BLaER1 treated with 17β-estradiol and CSF1 and Interleukin-3, amounts not matched to agents 10 nM and 100 nM (cell line): ENCODE measurements around the gene CHCHD6.

Experiments used
- H3K27ac ChIP-seq, 11 experiments: shearing (Covaris generic); formaldehyde crosslinking; 2 replicates each; pipeline ENCODE4 v1.8.1; 2022
- H3K27me3 ChIP-seq, 11 experiments: shearing (Covaris generic); formaldehyde crosslinking; 2 replicates each; pipeline ENCODE4 v1.8.1; 2022
- H3K36me3 ChIP-seq, 11 experiments: shearing (Covaris generic); formaldehyde crosslinking; 2 replicates each; pipeline ENCODE4 v1.8.1; 2022
- H3K4me1 ChIP-seq, 10 experiments: shearing (Covaris generic); formaldehyde crosslinking; 2 replicates each; pipeline ENCODE4 v1.8.1; 2022
- H3K4me2 ChIP-seq, 11 experiments: shearing (Covaris generic); formaldehyde crosslinking; 2 replicates each; pipeline ENCODE4 v1.8.1; 2022
- H3K4me3 ChIP-seq, 10 experiments: shearing (Covaris generic); formaldehyde crosslinking; 2 replicates each; pipeline ENCODE4 v1.8.1; 2022
- H3K9ac ChIP-seq, 11 experiments: shearing (Covaris generic); formaldehyde crosslinking; 2 replicates each; pipeline ENCODE4 v1.8.1; 2022
- H3K9me3 ChIP-seq, 11 experiments: shearing (Covaris generic); formaldehyde crosslinking; replicated peaks in 1 of 11; 2 replicates each; pipeline ENCODE4 v1.8.1; 2022
- H4K20me1 ChIP-seq, 11 experiments: shearing (Covaris generic); formaldehyde crosslinking; 2 replicates each; pipeline ENCODE4 v1.8.1; 2022
- Cebpa-rat ChIP-seq, 11 experiments: shearing (Covaris generic); IDR thresholded peaks; 2 replicates each; pipeline ENCODE4 v1.8.1; 2022

CHCHD6 gene

DNA sequence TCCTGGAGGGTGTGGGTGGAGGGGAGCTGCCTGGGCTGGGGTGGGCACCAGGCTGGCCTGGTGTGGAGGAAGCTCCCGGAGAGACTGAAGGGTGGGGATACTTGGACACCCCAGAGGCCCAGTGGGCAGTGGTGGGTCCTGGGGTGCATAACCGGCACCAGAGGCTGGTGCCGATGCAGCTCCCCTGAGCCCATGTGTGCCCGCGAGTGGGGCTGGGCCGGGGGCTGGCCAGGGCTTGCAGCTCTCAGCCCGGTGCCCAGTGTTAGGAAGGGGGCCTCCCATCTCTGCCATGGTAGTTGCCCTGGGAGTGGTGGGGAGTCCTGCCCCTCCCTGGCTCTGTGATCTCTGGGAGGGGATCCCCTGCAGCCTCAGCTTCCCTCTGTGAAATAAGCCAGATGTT, 288.2 kb downstream of the CHCHD6 start:
- H3K36me3 ChIP-seq: peaks cover 0 to 73% (median 0%) of the 10 kb centered on the region in 11 experiments; a peak in 8 of 22 replicates
- peak overlapping the region in 8 of 11 experiments; percentile 85 to 100 (median 94); a peak in 10 of 22 replicates for H3K4me2 ChIP-seq
- peaks cover 24 to 72% (median 54%) of the 10 kb centered on the region in 10 experiments for H3K4me1 ChIP-seq
- TF ChIP-seq Cebpa-rat (IDR thresholded peaks at IDR 0.05): no peak
- no peak overlapping the region for H3K4me3 ChIP-seq
- H3K9ac ChIP-seq: peak overlapping the region in 1 of 11 experiments; percentile 34; a peak in 1 of 22 replicates
- H4K20me1 ChIP-seq: peaks cover 55 to 100% (median 100%) of the 10 kb centered on the region in 11 experiments
- no peaks in the 10 kb centered on the region for H3K9me3 ChIP-seq
- H3K27me3 ChIP-seq: peaks cover 0 to 28% (median 0%) of the 10 kb centered on the region in 11 experiments; a peak in 7 of 22 replicates
- H3K27ac ChIP-seq: no peak overlapping the region

DNA sequence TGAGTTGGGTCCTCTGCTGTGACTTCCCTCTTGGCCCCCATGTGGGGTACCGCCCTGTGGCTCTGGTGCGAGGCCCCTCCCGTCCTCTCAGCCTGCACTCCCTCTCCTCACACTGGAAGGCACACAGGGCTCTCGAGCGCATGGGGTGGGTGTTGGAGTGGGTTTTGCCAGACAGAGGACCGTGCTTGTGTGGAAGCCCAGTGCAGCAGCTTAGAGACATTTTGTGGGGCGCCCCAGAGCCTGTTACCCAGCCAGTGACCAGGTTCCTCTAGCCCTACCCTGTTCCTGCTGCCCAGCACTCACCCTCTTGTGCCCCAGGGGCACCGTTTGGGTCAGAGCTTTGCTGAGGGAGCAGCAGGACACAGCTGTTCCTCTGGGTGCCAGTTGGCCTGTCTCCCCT, 288.7 kb downstream of the CHCHD6 start:
- Histone ChIP-seq H3K4me2 (peak overlapping the region in 9 of 11 experiments; percentile 71 to 100 (median 94); a peak in 16 of 22 replicates), H3K9me3 (no peaks in the 10 kb centered on the region), H4K20me1 (peaks cover 58 to 100% (median 100%) of the 10 kb centered on the region in 11 experiments), H3K36me3 (peaks cover 0 to 78% (median 0%) of the 10 kb centered on the region in 11 experiments; a peak in 8 of 22 replicates), H3K4me1 (peaks cover 24 to 77% (median 59%) of the 10 kb centered on the region in 10 experiments), H3K27me3 (peaks cover 0 to 28% (median 0%) of the 10 kb centered on the region in 11 experiments; a peak in 7 of 22 replicates), H3K27ac (no peak overlapping the region), H3K4me3 (no peak overlapping the region), H3K9ac (0 out of 22 replicates have a peak overlapping the region, but pooled peaks of 1 of the 11 experiments have one; percentile 68)
- no peak for TF ChIP-seq Cebpa-rat (IDR thresholded peaks at IDR 0.05)

DNA sequence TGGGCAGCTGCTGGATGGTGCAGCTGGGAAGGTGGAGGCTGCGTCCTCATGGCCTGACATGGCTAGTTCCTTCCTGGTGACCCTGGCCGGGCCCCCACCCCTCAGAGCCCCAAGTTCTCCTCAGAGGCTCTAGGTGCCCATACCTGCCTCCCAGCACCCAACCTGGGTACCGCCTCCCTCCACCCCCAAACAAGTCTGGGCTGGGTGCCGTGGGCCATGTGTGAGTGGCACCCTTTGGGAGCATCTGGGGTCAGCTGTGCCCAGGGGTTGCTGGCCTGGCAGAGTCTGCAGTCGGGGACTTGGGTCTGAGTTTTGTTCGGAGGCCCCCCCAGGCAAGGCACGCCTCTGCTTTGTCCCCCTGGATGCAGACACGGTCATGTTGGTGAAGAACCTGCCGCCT, 289.4 kb downstream of the CHCHD6 start:
- H3K27ac ChIP-seq: no peak overlapping the region
- H3K27me3 ChIP-seq: peaks cover 0 to 28% (median 0%) of the 10 kb centered on the region in 11 experiments; a peak in 7 of 22 replicates
- H4K20me1 ChIP-seq: peaks cover 58 to 100% (median 100%) of the 10 kb centered on the region in 11 experiments
- peaks cover 0 to 80% (median 0%) of the 10 kb centered on the region in 11 experiments; a peak in 8 of 22 replicates for H3K36me3 ChIP-seq
- peaks cover 24 to 84% (median 66%) of the 10 kb centered on the region in 10 experiments for H3K4me1 ChIP-seq
- H3K4me2 ChIP-seq: peak overlapping the region in 9 of 11 experiments; percentile 71 to 100 (median 94); a peak in 18 of 22 replicates
- H3K9ac ChIP-seq: peak overlapping the region in 2 of 11 experiments; percentile 55 to 68; a peak in 3 of 22 replicates
- TF ChIP-seq Cebpa-rat (IDR thresholded peaks at IDR 0.05): no peak
- no peak overlapping the region for H3K4me3 ChIP-seq
- no peaks in the 10 kb centered on the region for H3K9me3 ChIP-seq

DNA sequence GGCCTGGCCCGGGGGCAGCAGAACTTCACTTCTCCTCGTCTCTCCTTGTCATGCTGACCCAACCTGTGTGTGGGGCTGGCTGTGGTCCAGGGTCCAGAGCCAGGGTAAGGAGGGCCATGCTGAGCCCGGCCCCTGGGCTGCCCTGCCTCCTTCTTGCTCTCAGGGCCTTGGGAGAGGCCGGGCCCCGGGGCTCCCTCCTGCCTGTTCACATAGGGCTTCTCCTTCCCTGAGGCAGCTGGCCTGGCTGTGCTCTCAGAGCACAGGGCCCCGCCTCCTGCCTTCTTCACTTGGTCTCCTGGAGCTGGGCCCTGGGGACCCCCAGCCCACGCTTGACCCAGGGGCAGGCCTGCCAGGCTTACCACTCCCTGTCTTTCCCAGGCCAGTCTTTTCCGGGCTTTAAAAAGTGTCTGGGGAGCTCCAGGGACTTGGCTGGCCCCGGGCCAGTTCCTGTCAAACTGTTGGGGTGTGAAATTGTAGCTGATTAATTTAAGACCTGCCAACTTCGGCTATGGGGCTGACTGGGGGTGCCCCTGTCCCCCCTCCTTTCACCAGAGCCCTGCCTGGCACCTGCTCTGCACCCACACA, 290.7 kb downstream of the CHCHD6 start:
- H3K27ac ChIP-seq: peak overlapping the region in 2 of 11 experiments; percentile 9 to 17; a peak in 1 of 22 replicates
- H3K4me3 ChIP-seq: peak overlapping the region in 3 of 10 experiments; percentile 23 to 34 (median 29); a peak in 3 of 20 replicates
- H3K9ac ChIP-seq: peak overlapping the region in 8 of 11 experiments; percentile 39 to 68 (median 46); a peak in 12 of 22 replicates
- H3K9me3 ChIP-seq: no peaks in the 10 kb centered on the region
- H3K4me2 ChIP-seq: peak overlapping the region; percentile 46 to 100 (median 93)
- peaks cover 24 to 87% (median 70%) of the 10 kb centered on the region in 10 experiments for H3K4me1 ChIP-seq
- TF ChIP-seq Cebpa-rat (IDR thresholded peaks at IDR 0.05): no peak
- peaks cover 0 to 67% (median 0%) of the 10 kb centered on the region in 11 experiments; a peak in 7 of 22 replicates for H3K36me3 ChIP-seq
- peaks cover 0 to 28% (median 0%) of the 10 kb centered on the region in 11 experiments; a peak in 7 of 22 replicates for H3K27me3 ChIP-seq
- peaks cover 68 to 100% (median 100%) of the 10 kb centered on the region in 11 experiments for H4K20me1 ChIP-seq

DNA sequence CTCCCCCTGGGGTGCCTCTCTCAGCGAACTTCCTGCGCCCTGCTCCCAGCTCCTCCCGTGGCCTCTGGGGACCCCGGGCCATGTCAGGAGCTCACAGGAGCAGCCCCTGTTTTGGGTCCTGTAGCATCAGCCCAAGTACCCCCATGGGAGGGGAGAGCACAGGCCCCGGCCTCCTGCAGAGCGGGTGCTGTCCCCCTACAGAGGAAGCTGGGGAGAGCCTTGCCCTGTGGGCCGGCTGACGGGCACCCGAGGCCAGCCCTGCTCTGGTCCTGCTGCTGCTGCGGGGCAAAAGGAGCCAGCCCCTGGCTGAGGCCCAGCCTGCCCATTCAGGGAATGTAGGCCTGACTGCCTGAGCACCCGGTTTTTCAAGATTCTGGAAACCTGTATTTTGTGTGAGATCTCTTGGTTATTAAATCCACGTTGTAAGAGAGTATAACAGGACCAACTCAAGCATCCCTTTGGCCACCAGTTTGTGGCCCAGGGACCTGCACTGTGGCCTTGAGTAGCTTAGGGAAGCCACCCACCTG, 291.3 kb downstream of the CHCHD6 start:
- Histone ChIP-seq H3K36me3 (peaks cover 0 to 61% (median 0%) of the 10 kb centered on the region in 11 experiments; a peak in 4 of 22 replicates), H3K4me3 (0 out of 20 replicates have a peak overlapping the region, but pooled peaks of 1 of the 10 experiments have one; percentile 29), H3K4me1 (peaks cover 24 to 84% (median 69%) of the 10 kb centered on the region in 10 experiments), H4K20me1 (peaks cover 69 to 100% (median 98%) of the 10 kb centered on the region in 11 experiments), H3K9ac (peak overlapping the region in 5 of 11 experiments; percentile 21 to 68 (median 41); a peak in 4 of 22 replicates), H3K4me2 (peak overlapping the region; percentile 46 to 100 (median 93)), H3K9me3 (no peaks in the 10 kb centered on the region), H3K27me3 (peaks cover 0 to 28% (median 0%) of the 10 kb centered on the region in 11 experiments; a peak in 7 of 22 replicates), H3K27ac (0 out of 22 replicates have a peak overlapping the region, but pooled peaks of 1 of the 11 experiments have one; percentile 13)
- TF ChIP-seq Cebpa-rat (IDR thresholded peaks at IDR 0.05): no peak

DNA sequence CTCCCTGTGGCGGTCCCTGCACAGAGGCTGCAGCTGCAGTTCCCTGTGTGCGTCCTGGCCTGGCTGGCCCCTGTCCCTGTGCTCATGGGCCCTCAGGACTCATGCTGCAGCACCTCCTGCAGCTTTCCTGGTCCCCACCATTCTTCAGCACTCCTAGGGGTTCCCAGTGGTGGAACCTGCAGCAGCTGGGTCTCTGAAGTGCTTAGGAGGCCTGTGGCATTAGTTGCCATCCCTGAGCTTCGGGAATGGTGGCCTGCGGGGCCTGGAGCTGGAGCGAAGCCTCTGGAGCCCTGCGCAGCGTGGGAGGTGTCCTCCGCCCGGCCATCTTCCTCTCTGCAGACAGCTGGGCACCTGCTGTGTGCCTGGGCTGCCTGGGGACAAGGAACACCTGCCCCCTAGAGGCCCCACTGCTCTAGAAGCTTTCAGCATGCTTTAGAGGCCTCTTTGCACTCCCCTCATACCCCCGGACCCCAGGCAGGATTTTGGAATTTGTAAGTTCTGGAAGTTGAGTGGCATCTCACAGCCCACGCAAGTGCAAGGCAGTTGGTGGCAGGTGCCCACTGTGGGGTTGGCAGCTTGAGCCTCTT, 292.0 kb downstream of the CHCHD6 start:
- no peak overlapping the region for H3K9ac ChIP-seq
- H3K9me3 ChIP-seq: no peaks in the 10 kb centered on the region
- H3K27me3 ChIP-seq: peaks cover 0 to 28% (median 0%) of the 10 kb centered on the region in 11 experiments; a peak in 7 of 22 replicates
- no peak overlapping the region for H3K27ac ChIP-seq
- no peak for TF ChIP-seq Cebpa-rat (IDR thresholded peaks at IDR 0.05)
- peak overlapping the region in 10 of 11 experiments; percentile 15 to 100 (median 94); a peak in 18 of 22 replicates for H3K4me2 ChIP-seq
- peaks cover 24 to 77% (median 67%) of the 10 kb centered on the region in 10 experiments for H3K4me1 ChIP-seq
- H3K36me3 ChIP-seq: peaks cover 0 to 54% (median 0%) of the 10 kb centered on the region in 11 experiments; a peak in 3 of 22 replicates
- H4K20me1 ChIP-seq: peaks cover 76 to 100% (median 98%) of the 10 kb centered on the region in 11 experiments
- H3K4me3 ChIP-seq: no peak overlapping the region

DNA sequence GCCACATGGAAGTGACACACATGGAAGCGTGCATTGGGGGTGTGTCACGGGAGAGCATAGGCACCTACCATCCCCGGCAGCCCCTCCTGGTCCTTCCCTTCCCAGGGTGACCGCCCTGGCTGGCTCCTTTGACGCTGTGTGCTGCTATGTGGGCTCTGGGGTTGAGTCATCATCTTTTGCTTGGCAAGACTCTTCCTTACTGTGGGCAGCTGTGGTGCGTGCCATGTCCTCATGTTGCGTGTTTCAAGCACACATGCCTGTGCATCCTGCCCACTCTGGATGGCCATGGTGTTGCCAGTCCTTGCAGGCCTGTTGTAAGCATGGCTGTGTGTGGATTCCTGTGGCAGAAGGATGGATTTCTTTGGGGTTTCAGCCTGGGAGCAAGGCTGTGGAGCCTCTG, 292.9 kb downstream of the CHCHD6 start:
- Histone ChIP-seq H3K4me2 (peak overlapping the region in 8 of 11 experiments; percentile 85 to 100 (median 94); a peak in 11 of 22 replicates), H3K9ac (no peak overlapping the region), H3K36me3 (peaks cover 0 to 45% (median 0%) of the 10 kb centered on the region in 11 experiments; a peak in 3 of 22 replicates), H3K4me1 (peaks cover 24 to 76% (median 69%) of the 10 kb centered on the region in 10 experiments), H3K27me3 (peaks cover 0 to 28% (median 0%) of the 10 kb centered on the region in 11 experiments; a peak in 7 of 22 replicates), H3K9me3 (no peaks in the 10 kb centered on the region), H3K27ac (no peak overlapping the region), H3K4me3 (no peak overlapping the region), H4K20me1 (peaks cover 78 to 100% (median 98%) of the 10 kb centered on the region in 11 experiments)
- TF ChIP-seq Cebpa-rat (IDR thresholded peaks at IDR 0.05): no peak

DNA sequence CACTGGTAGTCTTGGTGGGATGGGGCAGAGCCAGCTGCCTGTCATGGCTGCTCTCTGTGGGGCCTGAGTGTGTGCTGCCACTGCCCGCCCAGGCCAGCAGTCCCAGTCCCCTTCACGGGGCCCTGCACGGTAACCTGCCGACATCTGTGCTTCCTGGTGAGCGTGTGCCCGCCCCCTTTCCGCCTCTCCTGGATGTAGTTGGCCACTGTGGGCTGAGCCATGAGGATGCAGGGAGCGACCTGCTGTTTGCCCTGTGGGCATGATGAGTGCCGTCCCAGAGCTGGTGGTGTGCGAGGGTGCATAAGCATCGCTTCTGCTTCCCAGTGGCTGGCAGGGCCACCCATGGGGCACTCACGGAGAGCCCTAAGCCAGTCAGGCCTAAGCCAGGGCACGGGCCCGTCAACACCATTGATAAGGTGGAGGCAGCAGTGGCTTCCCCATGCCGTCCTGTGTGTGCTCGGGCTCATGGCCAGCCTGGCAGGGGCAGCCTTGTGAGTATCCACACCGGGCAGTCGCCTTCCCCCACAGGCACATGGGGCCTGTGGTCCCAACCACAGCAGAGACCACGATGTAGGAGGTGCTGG, 293.5 kb downstream of the CHCHD6 start:
- no peak overlapping the region for H3K27ac ChIP-seq
- peak overlapping the region in 7 of 11 experiments; percentile 41 to 100 (median 93); a peak in 12 of 22 replicates for H3K4me2 ChIP-seq
- no peak overlapping the region for H3K4me3 ChIP-seq
- peaks cover 85 to 100% (median 98%) of the 10 kb centered on the region in 11 experiments for H4K20me1 ChIP-seq
- no peak overlapping the region; a peak in 1 of 22 replicates for H3K9ac ChIP-seq
- peaks cover 24 to 76% (median 71%) of the 10 kb centered on the region in 10 experiments for H3K4me1 ChIP-seq
- no peaks in the 10 kb centered on the region for H3K9me3 ChIP-seq
- no peak for TF ChIP-seq Cebpa-rat (IDR thresholded peaks at IDR 0.05)
- H3K36me3 ChIP-seq: peaks cover 0 to 40% (median 0%) of the 10 kb centered on the region in 11 experiments; a peak in 3 of 22 replicates
- peaks cover 0 to 28% (median 0%) of the 10 kb centered on the region in 11 experiments; a peak in 7 of 22 replicates for H3K27me3 ChIP-seq
